SK-N-MC (cell line): Measurements from ENCODE around the gene RANBP2.
"Not testable (repeated sequence)": the region's sequence is repeated elsewhere in the genome, so short reads cannot be mapped to it uniquely, and the experiment has no call there.

ENCODE experiments used
- EZH2 ChIP-seq: fragments of 200-600 bp; sonication (generic); IDR thresholded peaks from one replicate; pipeline ENCODE4 v1.6.1; 2017; ENCODE audit warnings: antibody characterized with exemption
- FOXP2 ChIP-seq: optimal IDR thresholded peaks from 2 replicates; pipeline ENCODE3; 2011; ENCODE audit warnings: mild to moderate bottlenecking, moderate library complexity; ENCODE audit not compliant: insufficient read depth; ENCODE audit errors: extremely low read length, control extremely low read depth
- POLR2AphosphoS5 ChIP-seq: IDR thresholded peaks from 2 replicates; pipeline ENCODE4 v1.6.1; 2012; ENCODE audit warnings: mild to moderate bottlenecking, low read depth, low read length, borderline replicate concordance

- TF ChIP-seq EZH2, POLR2AphosphoS5, FOXP2: not testable (repeated sequence)
Measured at GRCh38 chr2:108680805-108681204, 38.5 kb upstream of the RANBP2 start.
